GM23338 (cell line): Measurements from ENCODE around the gene IGF2. TPM values are rescaled to one million over a fixed set of nuclear protein-coding genes. Genes with fewer than 3 reads are reported as not detected.

Experiments used
- ATAC-seq: fragments of 200-7000 bp; cut with Tn5 transposase; 3 replicates; pipeline ENCODE4 v1.9.1; 2020
- DNase-seq: peaks from one replicate; pipeline ENCODE4 v3.0.0-alpha.2; 2015; ENCODE audit warnings: low spot score
- H2AFZ ChIP-seq: fragments of 200-600 bp; sonication (generic); 2 replicates; pipeline ENCODE4 v1.8.0; 2016; ENCODE audit warnings: antibody characterized with exemption, mild to moderate bottlenecking, moderate library complexity
- H3F3A ChIP-seq: fragments of 200-600 bp; sonication (generic); replicated peaks from 2 replicates; pipeline ENCODE4 v1.8.0; 2017; ENCODE audit warnings: antibody characterized with exemption, mixed run types, low read depth
- H3K27ac ChIP-seq: fragments of 200-600 bp; sonication (generic); 2 replicates; pipeline ENCODE4 v1.6.1; 2016; ENCODE audit warnings: low read depth
- H3K27me3 ChIP-seq: fragments of 200-600 bp; sonication (generic); 2 replicates; pipeline ENCODE4 v1.8.0; 2016; ENCODE audit warnings: mild to moderate bottlenecking, mixed run types, moderate library complexity; ENCODE audit not compliant: insufficient read depth
- H3K36me3 ChIP-seq: fragments of 200-600 bp; sonication (generic); 2 replicates; pipeline ENCODE4 v1.8.0; 2016; ENCODE audit warnings: mild to moderate bottlenecking; ENCODE audit not compliant: insufficient read depth
- H3K4me1 ChIP-seq: fragments of 200-600 bp; sonication (generic); 2 replicates; pipeline ENCODE4 v1.8.0; 2016; ENCODE audit warnings: mild to moderate bottlenecking, moderate library complexity; ENCODE audit not compliant: insufficient read depth
- H3K4me2 ChIP-seq: fragments of 200-600 bp; sonication (generic); 2 replicates; pipeline ENCODE4 v1.7.1; 2017; ENCODE audit warnings: mixed run types
- H3K4me3 ChIP-seq: fragments of 200-600 bp; sonication (generic); 2 replicates; pipeline ENCODE4 v1.6.1; 2016; ENCODE audit warnings: mixed run types
- H3K79me2 ChIP-seq: fragments of 200-600 bp; sonication (generic); replicated peaks from 2 replicates; pipeline ENCODE4 v1.8.0; 2017; ENCODE audit warnings: mild to moderate bottlenecking; ENCODE audit not compliant: insufficient read depth
- H3K9me2 ChIP-seq: fragments of 200-600 bp; sonication (generic); 2 replicates; pipeline ENCODE4 v1.8.0; 2017; ENCODE audit not compliant: insufficient read depth
- H4K20me1 ChIP-seq: fragments of 200-600 bp; sonication (generic); replicated peaks from 2 replicates; pipeline ENCODE4 v1.8.0; 2017; ENCODE audit warnings: mild to moderate bottlenecking; ENCODE audit not compliant: insufficient read depth
- H3K27ac Mint-ChIP-seq: 2 replicates; pipeline ENCODE4 v1.8.0; 2020; ENCODE audit warnings: inconsistent platforms, mild to moderate bottlenecking, moderate library complexity, mixed read lengths
- H3K27me3 Mint-ChIP-seq: 3 replicates; pipeline ENCODE4 v1.8.0; 2022; ENCODE audit warnings: low read depth, mild to moderate bottlenecking, moderate library complexity, mixed read lengths, inconsistent platforms; ENCODE audit not compliant: insufficient read depth, poor library complexity
- H3K36me3 Mint-ChIP-seq: 3 replicates; pipeline ENCODE4 v1.8.0; 2021; ENCODE audit warnings: low read depth, mild to moderate bottlenecking, inconsistent platforms, moderate library complexity, mixed read lengths
- H3K4me1 Mint-ChIP-seq: 3 replicates; pipeline ENCODE4 v1.8.0; 2020; ENCODE audit warnings: mild to moderate bottlenecking, inconsistent platforms, mixed read lengths
- H3K4me3 Mint-ChIP-seq: 3 replicates; pipeline ENCODE4 v1.8.0; 2021; ENCODE audit warnings: moderate library complexity, mild to moderate bottlenecking, inconsistent platforms, mixed read lengths
- H3K9me3 Mint-ChIP-seq: 3 replicates; pipeline ENCODE4 v1.8.0; 2020; ENCODE audit warnings: moderate library complexity, mild to moderate bottlenecking, inconsistent platforms, mixed read lengths
- POLR2AphosphoS5 ChIP-seq: IDR thresholded peaks from 2 replicates; pipeline ENCODE4 v1.6.1; 2016; ENCODE audit warnings: antibody characterized with exemption, low read depth
- polyA plus RNA-seq: library from polyadenylated mRNA; unstranded; fragments of >200 nt; fragmentation: Nextera tagmentation; extraction: Ambion mirVana; gene quantifications from 2 replicates; pipeline ENCODE4 v1.2.1, GENCODE V29; 2016
- total RNA-seq: library from RNA; depleted of rRNA; stranded (reverse); fragments of >200 nt; shearing (Covaris generic); gene quantifications from 2 replicates; pipeline ENCODE4 v1.2.3, GENCODE V29; 2014
- TF ChIP-seq, protein P1 (sequence below): fragments of 250-450 bp; sonication (Bioruptor Pico); IDR thresholded peaks from 2 replicates; pipeline ENCODE4 v1.5.0; 2020; ENCODE audit warnings: mild to moderate bottlenecking, moderate library complexity
- TF ChIP-seq, protein P2 (sequence below): IDR thresholded peaks from 2 replicates; pipeline ENCODE4 v1.6.1; 2016; ENCODE audit warnings: antibody characterized with exemption
- TF ChIP-seq, protein P3 (sequence below), 2 experiments: fragments of 200-600 bp in 1 of 2; sonication (generic) in 1 of 2; conservative IDR thresholded peaks; 2 replicates each; pipeline versions ENCODE4 v1.5.1 to v1.6.1; 2016 to 2017; ENCODE audit warnings: antibody characterized with exemption in 2 of 2, low read depth in 2 of 2, mild to moderate bottlenecking in 2 of 2, moderate library complexity in 1 of 2

IGF2 gene
- total and polyA plus RNA-seq, 2 experiments from 2014 or later: 1.4 to 4.0 TPM

DNA sequence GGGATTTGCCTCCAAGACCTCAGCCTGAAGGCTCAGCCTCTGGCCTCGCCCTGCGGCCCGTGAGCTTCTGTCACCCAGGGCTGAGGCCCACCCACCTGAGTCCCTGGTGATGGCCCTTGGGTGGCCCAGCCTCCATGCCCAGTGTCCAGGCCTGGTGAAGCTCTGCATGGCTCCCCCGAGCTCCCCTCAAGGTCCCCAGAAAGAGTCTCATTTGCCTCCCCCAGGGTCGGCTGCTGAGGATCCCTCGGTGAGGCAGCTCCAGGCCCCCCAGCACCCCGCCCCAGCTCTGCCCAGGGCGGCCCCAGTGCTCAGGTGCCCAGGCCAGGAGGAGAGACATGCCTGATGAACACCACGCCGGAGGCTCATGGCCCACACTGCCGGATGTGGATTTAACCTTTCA lies 34.6 kb upstream of the IGF2 start (continued):
- TF ChIP-seq, protein P1, sequence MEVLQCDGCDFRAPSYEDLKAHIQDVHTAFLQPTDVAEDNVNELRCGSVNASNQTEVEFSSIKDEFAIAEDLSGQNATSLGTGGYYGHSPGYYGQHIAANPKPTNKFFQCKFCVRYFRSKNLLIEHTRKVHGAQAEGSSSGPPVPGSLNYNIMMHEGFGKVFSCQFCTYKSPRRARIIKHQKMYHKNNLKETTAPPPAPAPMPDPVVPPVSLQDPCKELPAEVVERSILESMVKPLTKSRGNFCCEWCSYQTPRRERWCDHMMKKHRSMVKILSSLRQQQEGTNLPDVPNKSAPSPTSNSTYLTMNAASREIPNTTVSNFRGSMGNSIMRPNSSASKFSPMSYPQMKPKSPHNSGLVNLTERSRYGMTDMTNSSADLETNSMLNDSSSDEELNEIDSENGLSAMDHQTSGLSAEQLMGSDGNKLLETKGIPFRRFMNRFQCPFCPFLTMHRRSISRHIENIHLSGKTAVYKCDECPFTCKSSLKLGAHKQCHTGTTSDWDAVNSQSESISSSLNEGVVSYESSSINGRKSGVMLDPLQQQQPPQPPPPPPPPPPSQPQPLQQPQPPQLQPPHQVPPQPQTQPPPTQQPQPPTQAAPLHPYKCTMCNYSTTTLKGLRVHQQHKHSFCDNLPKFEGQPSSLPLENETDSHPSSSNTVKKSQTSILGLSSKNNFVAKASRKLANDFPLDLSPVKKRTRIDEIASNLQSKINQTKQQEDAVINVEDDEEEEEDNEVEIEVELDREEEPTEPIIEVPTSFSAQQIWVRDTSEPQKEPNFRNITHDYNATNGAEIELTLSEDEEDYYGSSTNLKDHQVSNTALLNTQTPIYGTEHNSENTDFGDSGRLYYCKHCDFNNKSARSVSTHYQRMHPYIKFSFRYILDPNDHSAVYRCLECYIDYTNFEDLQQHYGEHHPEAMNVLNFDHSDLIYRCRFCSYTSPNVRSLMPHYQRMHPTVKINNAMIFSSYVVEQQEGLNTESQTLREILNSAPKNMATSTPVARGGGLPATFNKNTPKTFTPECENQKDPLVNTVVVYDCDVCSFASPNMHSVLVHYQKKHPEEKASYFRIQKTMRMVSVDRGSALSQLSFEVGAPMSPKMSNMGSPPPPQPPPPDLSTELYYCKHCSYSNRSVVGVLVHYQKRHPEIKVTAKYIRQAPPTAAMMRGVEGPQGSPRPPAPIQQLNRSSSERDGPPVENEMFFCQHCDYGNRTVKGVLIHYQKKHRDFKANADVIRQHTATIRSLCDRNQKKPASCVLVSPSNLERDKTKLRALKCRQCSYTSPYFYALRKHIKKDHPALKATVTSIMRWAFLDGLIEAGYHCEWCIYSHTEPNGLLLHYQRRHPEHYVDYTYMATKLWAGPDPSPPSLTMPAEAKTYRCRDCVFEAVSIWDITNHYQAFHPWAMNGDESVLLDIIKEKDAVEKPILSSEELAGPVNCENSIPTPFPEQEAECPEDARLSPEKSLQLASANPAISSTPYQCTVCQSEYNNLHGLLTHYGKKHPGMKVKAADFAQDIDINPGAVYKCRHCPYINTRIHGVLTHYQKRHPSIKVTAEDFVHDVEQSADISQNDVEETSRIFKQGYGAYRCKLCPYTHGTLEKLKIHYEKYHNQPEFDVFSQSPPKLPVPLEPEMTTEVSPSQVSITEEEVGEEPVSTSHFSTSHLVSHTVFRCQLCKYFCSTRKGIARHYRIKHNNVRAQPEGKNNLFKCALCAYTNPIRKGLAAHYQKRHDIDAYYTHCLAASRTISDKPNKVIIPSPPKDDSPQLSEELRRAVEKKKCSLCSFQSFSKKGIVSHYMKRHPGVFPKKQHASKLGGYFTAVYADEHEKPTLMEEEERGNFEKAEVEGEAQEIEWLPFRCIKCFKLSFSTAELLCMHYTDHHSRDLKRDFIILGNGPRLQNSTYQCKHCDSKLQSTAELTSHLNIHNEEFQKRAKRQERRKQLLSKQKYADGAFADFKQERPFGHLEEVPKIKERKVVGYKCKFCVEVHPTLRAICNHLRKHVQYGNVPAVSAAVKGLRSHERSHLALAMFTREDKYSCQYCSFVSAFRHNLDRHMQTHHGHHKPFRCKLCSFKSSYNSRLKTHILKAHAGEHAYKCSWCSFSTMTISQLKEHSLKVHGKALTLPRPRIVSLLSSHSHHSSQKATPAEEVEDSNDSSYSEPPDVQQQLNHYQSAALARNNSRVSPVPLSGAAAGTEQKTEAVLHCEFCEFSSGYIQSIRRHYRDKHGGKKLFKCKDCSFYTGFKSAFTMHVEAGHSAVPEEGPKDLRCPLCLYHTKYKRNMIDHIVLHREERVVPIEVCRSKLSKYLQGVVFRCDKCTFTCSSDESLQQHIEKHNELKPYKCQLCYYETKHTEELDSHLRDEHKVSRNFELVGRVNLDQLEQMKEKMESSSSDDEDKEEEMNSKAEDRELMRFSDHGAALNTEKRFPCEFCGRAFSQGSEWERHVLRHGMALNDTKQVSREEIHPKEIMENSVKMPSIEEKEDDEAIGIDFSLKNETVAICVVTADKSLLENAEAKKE (CRISPR knock-in tag): no peak
- TF ChIP-seq, protein P2, sequence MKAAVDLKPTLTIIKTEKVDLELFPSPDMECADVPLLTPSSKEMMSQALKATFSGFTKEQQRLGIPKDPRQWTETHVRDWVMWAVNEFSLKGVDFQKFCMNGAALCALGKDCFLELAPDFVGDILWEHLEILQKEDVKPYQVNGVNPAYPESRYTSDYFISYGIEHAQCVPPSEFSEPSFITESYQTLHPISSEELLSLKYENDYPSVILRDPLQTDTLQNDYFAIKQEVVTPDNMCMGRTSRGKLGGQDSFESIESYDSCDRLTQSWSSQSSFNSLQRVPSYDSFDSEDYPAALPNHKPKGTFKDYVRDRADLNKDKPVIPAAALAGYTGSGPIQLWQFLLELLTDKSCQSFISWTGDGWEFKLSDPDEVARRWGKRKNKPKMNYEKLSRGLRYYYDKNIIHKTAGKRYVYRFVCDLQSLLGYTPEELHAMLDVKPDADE: no peak
- TF ChIP-seq POLR2AphosphoS5: no peak

DNA sequence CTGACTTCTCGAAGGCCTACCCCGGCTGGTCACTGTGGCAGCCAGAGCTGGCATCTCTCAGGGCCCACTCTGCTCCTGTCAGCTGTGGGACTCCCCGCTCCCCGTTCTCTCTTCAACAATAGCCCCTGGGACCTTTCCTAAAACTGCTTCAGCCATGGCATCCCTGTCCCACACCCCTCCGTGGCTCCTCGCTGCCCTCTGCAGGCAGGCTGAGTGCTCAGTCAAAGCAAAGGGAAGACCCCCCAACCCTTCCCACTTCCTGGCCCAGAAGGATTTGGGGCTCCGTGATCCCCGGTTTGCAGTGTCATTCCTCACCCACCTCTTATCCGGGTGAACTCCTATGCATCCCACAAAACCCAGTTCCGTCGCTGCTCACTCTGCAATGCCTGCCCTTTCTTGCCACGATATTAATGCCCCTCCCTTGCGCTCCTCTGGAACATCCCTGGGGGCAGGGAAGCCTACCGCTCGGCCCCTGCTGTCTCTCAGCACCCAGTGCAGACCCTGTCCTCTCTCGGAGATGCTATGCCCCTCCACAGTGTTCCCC lies 34.0 kb upstream of the IGF2 start:
- Histone ChIP-seq H4K20me1 (no peaks in the 10 kb centered on the region), H3K9me2 (no peaks in the 10 kb centered on the region), H3F3A (no peaks in the 10 kb centered on the region), H3K4me1 (no peaks in the 10 kb centered on the region), H3K4me2 (no peak overlapping the region), H3K27ac (no peak overlapping the region), H3K36me3 (no peaks in the 10 kb centered on the region), H3K79me2 (no peaks in the 10 kb centered on the region), H2AFZ (no peak overlapping the region), H3K4me3 (no peak overlapping the region), H3K27me3 (no peaks in the 10 kb centered on the region)
- Mint-ChIP-seq H3K27ac (no peak overlapping the region), H3K36me3 (no peaks in the 10 kb centered on the region), H3K4me1 (no peaks in the 10 kb centered on the region), H3K4me3 (no peak overlapping the region), H3K9me3 (no peaks in the 10 kb centered on the region), H3K27me3 (peaks cover 25% of the 10 kb centered on the region)
- TF ChIP-seq, protein P3, sequence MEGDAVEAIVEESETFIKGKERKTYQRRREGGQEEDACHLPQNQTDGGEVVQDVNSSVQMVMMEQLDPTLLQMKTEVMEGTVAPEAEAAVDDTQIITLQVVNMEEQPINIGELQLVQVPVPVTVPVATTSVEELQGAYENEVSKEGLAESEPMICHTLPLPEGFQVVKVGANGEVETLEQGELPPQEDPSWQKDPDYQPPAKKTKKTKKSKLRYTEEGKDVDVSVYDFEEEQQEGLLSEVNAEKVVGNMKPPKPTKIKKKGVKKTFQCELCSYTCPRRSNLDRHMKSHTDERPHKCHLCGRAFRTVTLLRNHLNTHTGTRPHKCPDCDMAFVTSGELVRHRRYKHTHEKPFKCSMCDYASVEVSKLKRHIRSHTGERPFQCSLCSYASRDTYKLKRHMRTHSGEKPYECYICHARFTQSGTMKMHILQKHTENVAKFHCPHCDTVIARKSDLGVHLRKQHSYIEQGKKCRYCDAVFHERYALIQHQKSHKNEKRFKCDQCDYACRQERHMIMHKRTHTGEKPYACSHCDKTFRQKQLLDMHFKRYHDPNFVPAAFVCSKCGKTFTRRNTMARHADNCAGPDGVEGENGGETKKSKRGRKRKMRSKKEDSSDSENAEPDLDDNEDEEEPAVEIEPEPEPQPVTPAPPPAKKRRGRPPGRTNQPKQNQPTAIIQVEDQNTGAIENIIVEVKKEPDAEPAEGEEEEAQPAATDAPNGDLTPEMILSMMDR (conservative IDR thresholded peaks at IDR 0.05; ENCODE audit: low read depth in 2 of 2): peak; percentile 64 to 80
- TF ChIP-seq, protein P1 (CRISPR knock-in tag): no peak
- DNase-seq: peak; percentile 73
- peak; percentile 77 for ATAC-seq
